ENCODE results near the gene SDHB.

DNA sequence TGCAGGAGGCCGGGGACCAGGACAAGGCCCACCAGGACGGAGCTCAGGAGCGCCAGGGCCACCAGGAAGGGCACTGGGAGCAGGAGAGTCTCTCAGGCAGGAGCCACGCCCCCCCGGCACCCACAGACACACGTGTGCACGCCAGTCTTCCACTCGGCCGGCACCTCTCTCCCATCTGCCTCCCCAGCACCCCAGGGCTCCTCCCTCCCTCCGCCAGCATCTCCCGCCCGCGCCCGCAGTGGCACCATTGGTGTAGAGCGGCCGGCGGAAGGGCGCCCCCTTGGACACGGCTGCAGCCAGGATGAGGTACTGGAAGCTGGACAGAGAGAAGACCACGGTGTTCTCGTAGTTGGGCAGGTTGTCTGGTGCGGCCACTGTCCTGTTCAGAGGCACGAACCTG, 67.3 kb downstream of the SDHB start:
- TF ChIP-seq, protein P1, sequence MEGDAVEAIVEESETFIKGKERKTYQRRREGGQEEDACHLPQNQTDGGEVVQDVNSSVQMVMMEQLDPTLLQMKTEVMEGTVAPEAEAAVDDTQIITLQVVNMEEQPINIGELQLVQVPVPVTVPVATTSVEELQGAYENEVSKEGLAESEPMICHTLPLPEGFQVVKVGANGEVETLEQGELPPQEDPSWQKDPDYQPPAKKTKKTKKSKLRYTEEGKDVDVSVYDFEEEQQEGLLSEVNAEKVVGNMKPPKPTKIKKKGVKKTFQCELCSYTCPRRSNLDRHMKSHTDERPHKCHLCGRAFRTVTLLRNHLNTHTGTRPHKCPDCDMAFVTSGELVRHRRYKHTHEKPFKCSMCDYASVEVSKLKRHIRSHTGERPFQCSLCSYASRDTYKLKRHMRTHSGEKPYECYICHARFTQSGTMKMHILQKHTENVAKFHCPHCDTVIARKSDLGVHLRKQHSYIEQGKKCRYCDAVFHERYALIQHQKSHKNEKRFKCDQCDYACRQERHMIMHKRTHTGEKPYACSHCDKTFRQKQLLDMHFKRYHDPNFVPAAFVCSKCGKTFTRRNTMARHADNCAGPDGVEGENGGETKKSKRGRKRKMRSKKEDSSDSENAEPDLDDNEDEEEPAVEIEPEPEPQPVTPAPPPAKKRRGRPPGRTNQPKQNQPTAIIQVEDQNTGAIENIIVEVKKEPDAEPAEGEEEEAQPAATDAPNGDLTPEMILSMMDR (IDR thresholded peaks at IDR 0.05; ENCODE audit: low read length), result no peak
- TF ChIP-seq EZH2 (IDR thresholded peaks at IDR 0.05; ENCODE audit: borderline replicate concordance, low read length), result no peak
